NOMO-1 treated with DMSO at 0.1 percent for 48 hours (cell line): ENCODE results near the gene DIDO1.
A peak's percentile ranks its signal among the peaks of the same experiment; 100 is the strongest.
"Not testable (repeated sequence)": the region's sequence is repeated elsewhere in the genome, so short reads cannot be mapped to it uniquely, and the experiment has no call there.

Source experiments
- DNase-seq: peaks from one replicate; lab custom pipeline; 2025; ENCODE audit not compliant: unreplicated experiment; lab: John Stamatoyannopoulos, UW

Gene DIDO1

DNA sequence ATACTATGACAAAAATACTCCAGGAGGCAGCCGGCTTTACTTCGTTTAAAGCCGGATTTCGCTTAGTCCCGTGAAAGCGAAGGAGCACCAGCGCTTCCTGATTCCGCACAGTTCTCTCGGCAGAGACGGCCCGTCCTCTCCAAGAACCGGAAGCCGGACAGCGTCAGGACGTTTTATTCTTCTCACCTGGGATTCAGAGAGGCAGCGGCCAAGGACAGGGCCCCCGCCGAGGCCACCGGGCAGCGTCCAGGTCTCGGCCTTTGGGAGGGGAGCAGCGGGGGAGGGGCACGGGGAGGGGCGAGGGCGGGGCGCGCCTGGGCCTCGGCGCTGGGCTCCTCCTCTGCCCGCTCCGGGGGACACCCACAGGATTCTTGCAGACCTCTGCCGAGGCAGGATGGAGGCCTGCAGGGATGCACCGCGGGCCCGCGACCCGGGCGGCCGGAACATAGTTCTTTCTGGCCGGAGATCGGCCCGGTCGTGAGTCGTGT, 2.8 kb upstream of the DIDO1 start:
- peak; percentile 50 for DNase-seq

GRCh38 chr20:62928246-62928939, 2.1 kb upstream of the DIDO1 start:
- no peak for DNase-seq

DNA sequence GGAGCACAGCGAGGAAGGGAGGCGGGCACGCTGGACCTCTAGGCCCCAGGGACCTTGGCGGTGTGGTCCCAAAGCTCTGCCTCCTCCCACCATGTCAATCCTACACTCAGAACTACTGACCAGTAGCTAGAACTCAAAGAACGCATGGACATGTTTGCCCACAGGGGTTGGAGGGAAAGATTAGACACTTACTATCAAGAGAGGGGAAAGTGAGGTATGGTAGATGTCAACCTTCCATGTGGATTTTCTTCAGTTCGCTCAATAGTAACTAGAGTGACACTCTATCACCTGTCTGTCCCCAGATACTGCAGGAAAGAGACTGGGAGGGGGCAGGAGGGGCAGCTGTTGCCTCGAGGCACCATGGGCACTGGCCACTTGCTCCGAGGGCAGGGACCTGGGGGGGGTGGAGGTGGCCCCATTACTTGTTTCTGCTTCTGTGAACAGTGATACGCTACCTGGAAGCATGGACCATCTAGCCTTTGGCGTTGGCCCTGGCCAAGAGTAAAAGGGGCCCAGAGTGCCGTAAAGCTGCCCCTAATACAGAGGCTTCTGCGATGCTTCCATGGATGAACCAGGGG, 912 bp upstream of the DIDO1 start:
- no peak for DNase-seq

- DNase-seq: peak; percentile 10
Measured at GRCh38 chr20:62925420-62926228, 681 bp downstream of the DIDO1 start.

DNA sequence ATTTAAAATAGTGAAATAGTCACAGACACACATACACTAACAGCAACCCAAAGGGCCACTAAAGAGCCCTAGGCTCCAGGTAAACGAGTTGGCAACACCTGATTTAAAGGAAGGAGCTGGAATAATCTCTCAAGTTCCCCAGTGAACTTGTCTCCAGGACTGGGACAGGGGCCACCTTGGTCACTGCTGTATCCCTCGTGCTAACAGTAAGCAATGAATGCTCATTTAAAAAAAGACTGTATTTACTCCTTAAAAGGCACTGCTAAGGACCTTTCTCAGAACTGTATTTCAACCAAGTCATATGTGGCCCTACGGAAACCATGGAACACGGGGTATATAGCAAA, 1.3 kb downstream of the DIDO1 start:
- no peak for DNase-seq

- DNase-seq: no peak
Measured at GRCh38 chr20:62924442-62925075, 1.7 kb downstream of the DIDO1 start.

GRCh38 chr20:62923669-62924441, 2.5 kb downstream of the DIDO1 start:
- no peak for DNase-seq

DNA sequence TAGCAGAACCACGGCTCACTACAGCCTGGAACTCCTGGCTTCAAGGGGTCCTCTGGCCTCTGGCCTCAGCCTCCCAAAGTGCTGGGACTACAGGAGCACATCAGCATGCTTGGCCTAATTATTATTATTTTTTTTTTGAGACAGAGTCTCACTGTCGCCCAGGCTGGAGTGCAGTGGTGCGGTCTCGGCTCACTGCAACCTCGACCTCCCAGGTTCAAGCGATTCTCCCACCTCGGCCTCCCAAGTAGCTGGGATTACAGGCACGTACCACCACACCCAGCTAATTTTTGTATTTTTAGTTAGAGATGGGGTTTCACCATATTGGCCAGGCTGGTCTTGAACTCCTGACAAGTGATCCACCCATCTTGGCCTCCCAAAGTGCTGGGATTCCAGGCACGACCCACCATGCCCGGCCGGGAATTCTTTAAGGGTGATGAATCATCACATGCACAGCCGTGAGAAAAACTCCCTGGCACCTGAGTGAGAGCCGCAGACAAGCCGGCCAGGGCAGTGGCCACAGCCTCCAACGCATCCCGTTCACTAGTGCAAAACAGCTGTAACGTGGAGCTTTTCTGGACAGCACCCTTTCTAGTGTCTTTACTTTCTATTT, 3.1 kb downstream of the DIDO1 start:
- DNase-seq: not testable (repeated sequence)

DNA sequence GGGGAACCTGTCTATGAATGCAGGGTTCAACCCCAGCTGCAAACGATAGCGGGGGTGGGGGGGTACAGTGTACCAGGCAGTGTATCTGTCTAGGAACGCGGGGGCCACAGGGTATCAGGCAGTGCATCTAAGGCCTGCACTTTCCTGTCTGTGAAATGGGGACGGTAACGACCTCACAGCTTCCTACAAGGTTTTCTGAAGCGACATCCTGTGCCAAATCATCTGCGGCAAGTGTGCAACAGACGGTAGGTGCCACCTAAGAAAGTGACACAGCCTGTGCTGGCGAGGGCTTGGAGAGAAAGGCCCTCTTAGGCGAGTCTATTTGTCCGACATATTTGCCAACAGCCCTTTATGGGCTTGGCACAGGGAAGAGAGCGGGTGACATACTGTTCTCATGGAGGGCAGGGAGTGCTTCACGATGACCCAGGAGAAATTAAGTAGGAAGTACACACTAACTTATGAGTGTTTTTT, 3.8 kb downstream of the DIDO1 start:
- no peak for DNase-seq

DNA sequence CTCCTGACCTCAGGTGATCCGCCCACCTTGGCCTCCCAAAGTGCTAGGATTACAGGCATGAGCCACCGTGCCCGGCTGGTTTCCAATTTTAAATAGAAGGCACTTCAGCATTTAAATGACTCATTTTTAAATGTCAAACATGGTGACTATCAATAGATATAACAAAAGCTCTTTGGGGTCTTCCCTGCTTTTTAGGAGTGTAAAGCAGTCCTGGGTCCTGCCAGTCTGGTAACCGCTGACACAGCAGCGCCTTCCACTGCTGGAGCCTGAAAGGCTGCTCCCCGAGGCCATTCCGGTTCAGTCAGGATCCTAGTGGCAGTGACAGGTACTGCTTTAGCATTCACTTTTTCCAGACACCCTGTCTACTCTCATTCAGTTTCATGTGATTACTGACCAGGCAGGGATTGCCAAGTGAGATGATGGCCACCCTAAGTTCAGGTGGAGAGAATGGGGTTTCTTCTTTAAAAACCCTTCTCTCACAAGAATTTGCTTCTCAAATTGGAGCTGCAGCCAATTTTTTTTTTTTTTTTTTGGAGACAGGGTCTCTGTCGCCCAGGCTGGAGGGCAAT, 5.1 kb downstream of the DIDO1 start:
- DNase-seq: no peak

DNA sequence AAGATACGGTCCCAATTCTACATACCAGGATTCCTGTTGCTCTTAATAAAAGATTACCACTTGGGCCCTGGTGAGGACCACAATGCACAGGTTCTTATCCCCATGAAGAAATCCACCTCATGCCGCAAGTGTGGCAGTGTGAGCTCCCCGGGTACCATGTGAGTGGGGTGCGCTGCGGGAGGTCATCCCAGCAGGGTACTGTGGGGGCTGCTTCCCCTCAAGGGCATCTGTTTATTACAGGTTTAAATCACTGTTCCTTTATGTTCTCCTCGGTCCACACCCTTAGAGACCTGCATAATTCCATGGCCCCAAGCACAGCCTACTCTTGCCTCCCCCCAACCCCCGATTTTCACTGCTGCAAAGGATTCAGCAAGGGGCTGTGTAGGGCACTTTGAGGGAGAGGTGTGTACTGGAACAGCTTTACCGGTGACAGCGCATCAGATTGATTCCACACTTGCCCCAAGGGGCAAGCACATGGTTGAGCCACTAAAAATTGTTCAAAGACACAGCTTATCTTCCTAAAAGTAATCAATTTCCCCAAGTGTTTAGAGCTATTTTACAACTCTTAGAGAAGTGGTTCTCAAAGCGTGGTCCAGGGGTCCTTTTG, 6.2 kb downstream of the DIDO1 start:
- DNase-seq: no peak

GRCh38 chr20:62918831-62919230, 7.5 kb downstream of the DIDO1 start:
- no peak for DNase-seq

DNA sequence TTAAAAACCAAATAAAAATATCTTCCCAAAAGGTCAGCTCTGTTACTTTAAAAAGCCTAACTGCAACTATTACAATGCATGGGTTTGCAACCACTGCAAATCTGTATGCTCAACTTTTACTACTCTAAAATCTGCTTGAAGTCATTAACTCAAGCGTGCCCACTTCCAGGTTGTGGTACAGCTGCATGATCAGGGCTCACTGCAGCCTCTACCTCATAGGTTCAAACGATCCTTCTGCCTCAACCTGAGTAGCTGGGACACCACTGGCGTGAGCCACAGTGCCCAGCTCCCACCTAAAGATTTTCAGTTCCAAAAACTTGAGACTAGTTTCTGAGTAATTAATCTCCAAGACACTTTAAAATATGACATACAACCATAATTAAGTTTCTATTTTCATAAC, 8.2 kb downstream of the DIDO1 start:
- no peak for DNase-seq

- no peak for DNase-seq
Measured at GRCh38 chr20:62917720-62918119, 8.6 kb downstream of the DIDO1 start.

- no peak for DNase-seq
Measured at GRCh38 chr20:62916703-62917476, 9.4 kb downstream of the DIDO1 start.

GRCh38 chr20:62914970-62915457, 11.3 kb downstream of the DIDO1 start:
- no peak for DNase-seq

GRCh38 chr20:62914436-62914835, 11.9 kb downstream of the DIDO1 start:
- no peak for DNase-seq

DNA sequence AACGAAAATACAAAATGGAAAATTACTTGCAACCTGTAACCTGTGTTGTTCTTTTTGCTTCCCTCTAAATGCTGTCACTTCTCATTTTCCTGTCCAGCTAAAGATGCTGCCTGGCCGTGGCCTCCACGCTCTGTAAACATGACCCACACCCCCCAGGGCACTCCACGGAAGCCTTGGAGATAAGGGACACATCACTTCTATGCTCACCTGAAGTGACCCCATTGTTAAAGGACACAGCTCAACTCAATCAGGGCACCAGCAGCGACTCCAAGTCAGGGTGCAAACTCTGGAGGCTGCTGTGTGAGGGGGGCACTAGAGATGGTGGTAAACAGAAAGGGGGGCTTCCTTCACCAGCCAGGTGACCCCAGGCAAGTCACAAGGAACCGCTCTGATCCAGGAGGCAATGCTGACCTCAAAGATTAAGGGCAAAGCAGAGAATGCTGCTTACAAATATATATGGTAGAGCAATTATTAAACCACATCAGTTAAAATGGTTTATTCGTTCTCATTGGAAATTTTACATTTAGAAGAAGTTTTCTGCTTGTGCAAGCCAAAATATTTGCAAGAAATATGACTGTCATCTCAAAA, 13.2 kb downstream of the DIDO1 start:
- no peak for DNase-seq
